ENCODE results near the gene DAB1. TPM values are rescaled to one million over a fixed set of nuclear protein-coding genes. Genes with fewer than 3 reads are reported as not detected.

DAB1 gene
- polyA plus RNA-seq, 3 donors, result not detected

DNA sequence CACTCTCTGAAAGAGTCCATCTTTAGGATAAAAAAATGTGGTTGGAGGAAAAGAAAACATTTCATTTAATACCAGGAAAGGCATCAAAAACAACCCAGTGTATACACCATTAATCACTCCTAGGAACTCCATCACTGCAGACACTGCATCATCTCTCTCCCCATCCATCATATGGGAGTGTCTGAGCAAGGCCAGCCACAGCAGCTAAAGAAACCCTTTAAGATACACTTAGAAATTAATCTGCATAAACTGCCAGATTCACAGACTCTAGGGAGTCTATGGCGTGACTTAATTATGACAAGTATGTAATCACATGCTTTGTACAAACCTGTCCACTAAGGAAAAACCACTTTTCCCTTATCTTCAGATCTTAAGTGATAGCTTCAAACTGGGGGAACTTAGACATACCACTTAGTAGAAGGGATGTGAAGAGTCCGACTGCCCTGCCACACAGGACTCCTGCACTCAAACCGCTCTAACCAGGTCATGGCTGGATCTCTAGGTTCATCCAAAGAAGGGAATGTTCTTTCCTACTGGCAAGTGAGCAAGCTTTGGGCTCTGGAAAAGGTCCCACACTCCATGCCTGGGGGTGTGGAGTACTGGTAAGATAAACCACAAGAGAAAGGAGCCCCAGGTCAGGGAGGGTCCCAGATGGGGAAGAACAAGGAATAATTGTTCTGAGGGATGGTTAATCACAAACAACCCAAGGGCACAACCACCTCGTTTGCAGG, 397.1 kb downstream of the DAB1 start:
- intact Hi-C loops (cut with micrococcal nuclease), result no loop called here
- 90% methylated on average over 3 of the region's 4 CpGs for WGBS (ENCODE audit: insufficient coverage)
- TF ChIP-seq, protein P1, sequence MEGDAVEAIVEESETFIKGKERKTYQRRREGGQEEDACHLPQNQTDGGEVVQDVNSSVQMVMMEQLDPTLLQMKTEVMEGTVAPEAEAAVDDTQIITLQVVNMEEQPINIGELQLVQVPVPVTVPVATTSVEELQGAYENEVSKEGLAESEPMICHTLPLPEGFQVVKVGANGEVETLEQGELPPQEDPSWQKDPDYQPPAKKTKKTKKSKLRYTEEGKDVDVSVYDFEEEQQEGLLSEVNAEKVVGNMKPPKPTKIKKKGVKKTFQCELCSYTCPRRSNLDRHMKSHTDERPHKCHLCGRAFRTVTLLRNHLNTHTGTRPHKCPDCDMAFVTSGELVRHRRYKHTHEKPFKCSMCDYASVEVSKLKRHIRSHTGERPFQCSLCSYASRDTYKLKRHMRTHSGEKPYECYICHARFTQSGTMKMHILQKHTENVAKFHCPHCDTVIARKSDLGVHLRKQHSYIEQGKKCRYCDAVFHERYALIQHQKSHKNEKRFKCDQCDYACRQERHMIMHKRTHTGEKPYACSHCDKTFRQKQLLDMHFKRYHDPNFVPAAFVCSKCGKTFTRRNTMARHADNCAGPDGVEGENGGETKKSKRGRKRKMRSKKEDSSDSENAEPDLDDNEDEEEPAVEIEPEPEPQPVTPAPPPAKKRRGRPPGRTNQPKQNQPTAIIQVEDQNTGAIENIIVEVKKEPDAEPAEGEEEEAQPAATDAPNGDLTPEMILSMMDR (IDR thresholded peaks at IDR 0.05), result no peak

DNA sequence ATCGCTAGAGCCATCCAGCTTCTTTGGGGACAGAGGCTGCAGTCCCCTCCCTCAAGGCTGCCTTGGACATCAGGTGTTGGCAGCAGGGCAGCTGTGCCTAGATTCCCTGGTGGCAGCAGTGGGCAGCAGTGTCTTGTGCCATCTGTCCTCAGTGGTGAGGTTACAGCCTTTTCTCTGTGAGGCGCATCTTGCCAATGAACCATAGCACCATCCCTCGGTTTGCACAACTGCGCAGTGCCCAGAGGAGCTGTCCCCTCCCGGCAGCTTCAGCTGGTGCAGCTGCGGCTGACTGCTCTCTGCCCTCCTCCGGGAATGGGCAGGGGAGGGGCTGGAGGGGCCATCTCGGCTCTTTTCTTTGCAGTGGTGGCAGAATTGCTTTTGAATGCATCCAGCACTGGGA, 399.0 kb downstream of the DAB1 start:
- no peak overlapping the region for H3K4me3 Mint-ChIP-seq
- Histone ChIP-seq H3K9ac (ENCODE audit: insufficient read depth, low read length, poor library complexity, severe bottlenecking) (no peak overlapping the region), H3K27me3 (ENCODE audit: control insufficient read depth in 2 of 2, insufficient read depth in 2 of 2, low read length in 2 of 2) (no peaks in the 10 kb centered on the region), H3K4me3 (replicated peaks in 1 of 3; ENCODE audit: low read depth in 2 of 3, low read length in 3 of 3) (no peak overlapping the region), H3K36me3 (replicated peaks in 1 of 2; ENCODE audit: control insufficient read depth in 1 of 2, insufficient read depth in 2 of 2, low read length in 2 of 2) (no peaks in the 10 kb centered on the region), H3K4me2 (replicated peaks; ENCODE audit: extremely low read depth, low read length, poor library complexity, severe bottlenecking) (no peak overlapping the region), H3K9me3 (replicated peaks in 1 of 2; ENCODE audit: control insufficient read depth in 1 of 2, insufficient read depth in 1 of 2, low read length in 2 of 2) (peaks cover 0 to 5% of the 10 kb centered on the region in 2 donors), H3K27ac (ENCODE audit: low read depth in 1 of 2, low read length in 2 of 2) (no peak overlapping the region), H2AFZ (ENCODE audit: insufficient read depth, low read depth, low read length, poor library complexity, severe bottlenecking) (no peak overlapping the region), H3K79me2 (ENCODE audit: insufficient read depth, low read length) (no peaks in the 10 kb centered on the region), H4K20me1 (ENCODE audit: insufficient read depth, low read length) (no peaks in the 10 kb centered on the region), H3K4me1 (ENCODE audit: control insufficient read depth in 1 of 2, insufficient read depth in 2 of 2, low read length in 2 of 2) (no peaks in the 10 kb centered on the region)
- H3K9me3 Mint-ChIP-seq, result peaks cover 2 to 8% (median 7%) of the 10 kb centered on the region in 7 donors
- WGBS (ENCODE audit: insufficient coverage), result 70% methylated on average over 4 of the region's 8 CpGs
- H3K27me3 Mint-ChIP-seq (ENCODE audit: low read depth in 3 of 3), result peaks cover 2% of the 10 kb centered on the region in 3 donors
- no peak overlapping the region for H3K27ac Mint-ChIP-seq
- intact Hi-C loops (cut with micrococcal nuclease), result no loop called here
- no peak for DNase-seq
- no peaks in the 10 kb centered on the region for H3K4me1 Mint-ChIP-seq
- H3K36me3 Mint-ChIP-seq, result no peaks in the 10 kb centered on the region
- TF ChIP-seq, protein P1 (IDR thresholded peaks at IDR 0.05), result no peak

More for the DNA sequence above, 397.1 kb downstream of the DAB1 start:
- Histone ChIP-seq H3K4me3 (replicated peaks in 1 of 3; ENCODE audit: low read depth in 2 of 3, low read length in 3 of 3) (no peak overlapping the region), H3K4me2 (replicated peaks; ENCODE audit: extremely low read depth, low read length, poor library complexity, severe bottlenecking) (no peak overlapping the region), H2AFZ (ENCODE audit: insufficient read depth, low read depth, low read length, poor library complexity, severe bottlenecking) (no peak overlapping the region), H3K79me2 (ENCODE audit: insufficient read depth, low read length) (no peaks in the 10 kb centered on the region), H3K9ac (ENCODE audit: insufficient read depth, low read length, poor library complexity, severe bottlenecking) (no peak overlapping the region), H4K20me1 (ENCODE audit: insufficient read depth, low read length) (no peaks in the 10 kb centered on the region), H3K27me3 (ENCODE audit: control insufficient read depth in 2 of 2, insufficient read depth in 2 of 2, low read length in 2 of 2) (no peaks in the 10 kb centered on the region), H3K27ac (ENCODE audit: low read depth in 1 of 2, low read length in 2 of 2) (no peak overlapping the region), H3K4me1 (ENCODE audit: control insufficient read depth in 1 of 2, insufficient read depth in 2 of 2, low read length in 2 of 2) (no peaks in the 10 kb centered on the region), H3K36me3 (replicated peaks in 1 of 2; ENCODE audit: control insufficient read depth in 1 of 2, insufficient read depth in 2 of 2, low read length in 2 of 2) (no peaks in the 10 kb centered on the region), H3K9me3 (replicated peaks in 1 of 2; ENCODE audit: control insufficient read depth in 1 of 2, insufficient read depth in 1 of 2, low read length in 2 of 2) (peaks cover 0 to 8% of the 10 kb centered on the region in 2 donors)
- H3K27ac Mint-ChIP-seq, result no peak overlapping the region
- H3K4me1 Mint-ChIP-seq, result no peaks in the 10 kb centered on the region
- no peak overlapping the region for H3K4me3 Mint-ChIP-seq
- peaks cover 2 to 8% (median 7%) of the 10 kb centered on the region in 7 donors for H3K9me3 Mint-ChIP-seq
- H3K27me3 Mint-ChIP-seq (ENCODE audit: low read depth in 3 of 3), result peaks cover 2% of the 10 kb centered on the region in 3 donors
- H3K36me3 Mint-ChIP-seq, result no peaks in the 10 kb centered on the region
- DNase-seq, result no peak

Measured in CD14-positive monocyte (primary cell).